Kasumi-1 (cell line): ENCODE results near the gene GRIK1.

Experiments
- DNase-seq, 2 experiments: peaks; one replicate each; lab custom pipeline; 2025; lab: John Stamatoyannopoulos, UW

Gene GRIK1

GRCh38 chr21:29534448-29534847 lies 405.3 kb downstream of the GRIK1 start:
- DNase-seq, result no peak

DNA sequence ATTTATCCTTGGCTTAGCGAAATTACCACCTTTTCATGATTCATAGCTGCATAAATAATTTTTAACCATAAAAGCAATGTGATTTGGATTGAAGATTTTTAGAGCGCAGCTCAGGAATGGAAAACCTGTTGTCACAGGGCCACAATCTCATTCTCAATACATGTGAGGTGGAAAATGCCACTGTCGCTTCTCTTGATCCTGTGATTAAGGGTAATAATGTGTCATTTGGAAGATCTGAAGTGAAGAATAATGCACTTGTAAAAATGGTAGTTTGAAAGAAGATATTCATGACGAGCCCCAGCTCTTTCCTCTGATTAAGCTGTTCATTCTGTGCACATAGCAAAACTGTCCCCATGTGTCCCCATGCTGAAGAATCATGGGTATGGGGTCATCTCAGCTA lies 410.7 kb downstream of the GRIK1 start:
- no peak for DNase-seq

- no peak for DNase-seq
Measured at GRCh38 chr21:29526545-29526944, 413.3 kb downstream of the GRIK1 start.

DNA sequence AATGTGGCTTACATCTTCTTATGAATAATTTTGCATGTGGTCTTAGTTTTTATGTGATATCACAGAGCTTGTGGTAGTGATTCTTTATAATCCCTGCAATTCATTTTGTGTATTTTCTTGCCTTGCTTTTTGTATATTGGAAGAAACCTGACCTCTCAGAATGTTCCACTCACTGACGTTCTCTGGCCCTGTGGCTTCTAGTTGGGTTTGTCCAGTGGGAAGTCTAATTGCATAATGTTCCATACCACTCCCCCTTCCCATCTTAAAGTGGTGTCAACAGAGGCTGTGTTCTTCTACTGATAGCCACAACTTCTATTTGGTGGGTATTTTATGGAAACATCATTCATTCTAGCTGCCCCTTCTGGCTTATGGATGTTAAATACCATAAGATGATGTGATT lies 415.7 kb downstream of the GRIK1 start:
- DNase-seq, result no peak

DNA sequence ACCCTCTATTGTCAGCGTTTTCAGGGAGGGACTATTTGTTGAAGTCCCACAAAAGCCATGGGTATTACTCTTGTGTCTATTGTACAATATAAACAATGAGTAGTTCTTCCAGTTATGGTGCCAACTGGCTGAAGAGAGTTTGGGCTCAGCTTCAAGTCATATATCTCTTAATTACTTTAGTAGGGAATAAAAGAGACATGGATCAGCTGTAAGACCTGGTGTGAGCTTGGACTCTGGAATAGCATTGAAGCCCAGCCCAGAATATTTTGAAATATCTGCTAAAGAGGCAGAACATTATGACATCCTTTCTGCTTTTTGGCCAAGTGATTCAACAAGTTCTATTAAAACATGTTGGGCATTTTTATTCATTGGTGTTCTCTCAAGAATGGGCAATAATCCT lies 416.1 kb downstream of the GRIK1 start:
- no peak for DNase-seq

- no peak for DNase-seq
Measured at GRCh38 chr21:29521872-29522271, 417.9 kb downstream of the GRIK1 start.

DNA sequence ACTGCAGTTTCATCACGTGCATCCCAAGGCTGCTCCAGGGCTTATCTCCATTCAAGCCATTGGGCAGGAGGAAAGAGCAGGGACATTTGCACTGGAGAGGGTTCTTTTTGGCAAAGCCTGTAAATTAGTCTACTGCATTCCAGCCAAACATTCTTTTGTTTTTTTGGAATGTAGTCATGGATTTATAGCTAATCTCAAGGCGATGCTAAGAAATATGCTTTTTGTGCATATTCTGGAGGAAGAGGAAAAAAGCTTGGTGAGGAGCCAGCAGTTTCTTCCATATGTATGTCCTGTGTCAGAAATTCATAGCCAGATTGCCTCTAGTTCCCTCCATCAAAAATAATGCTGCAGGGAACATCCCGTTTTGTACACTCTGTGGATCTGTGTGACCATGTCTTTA lies 419.6 kb downstream of the GRIK1 start:
- no peak for DNase-seq

DNA sequence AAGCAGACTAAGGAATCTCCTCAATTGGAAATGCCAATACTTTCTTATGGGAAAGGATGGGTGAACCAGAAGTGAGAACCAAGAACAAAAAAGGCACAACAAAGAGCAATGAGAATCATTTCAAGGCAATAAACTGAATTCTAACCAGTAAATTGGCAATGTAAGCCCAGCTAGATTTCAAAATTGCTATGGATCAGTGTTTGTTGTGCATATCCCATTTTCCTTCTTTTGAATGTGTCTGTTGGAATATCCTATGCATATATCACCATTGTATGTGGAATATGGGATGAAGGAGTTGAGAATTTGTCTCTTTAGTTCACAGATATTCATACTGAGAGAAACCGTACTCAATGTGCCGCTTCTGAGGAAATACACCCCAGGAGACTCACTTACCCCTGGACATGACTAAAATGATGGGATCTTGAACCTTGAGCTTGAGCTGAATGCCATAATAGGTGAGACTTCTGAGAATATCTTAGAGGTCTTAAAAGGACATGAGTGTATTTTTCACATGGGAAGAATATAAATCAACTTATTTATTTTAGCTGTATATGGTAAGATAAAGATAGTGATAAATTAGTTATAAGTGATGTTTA lies 425.0 kb downstream of the GRIK1 start:
- DNase-seq, result no peak

DNA sequence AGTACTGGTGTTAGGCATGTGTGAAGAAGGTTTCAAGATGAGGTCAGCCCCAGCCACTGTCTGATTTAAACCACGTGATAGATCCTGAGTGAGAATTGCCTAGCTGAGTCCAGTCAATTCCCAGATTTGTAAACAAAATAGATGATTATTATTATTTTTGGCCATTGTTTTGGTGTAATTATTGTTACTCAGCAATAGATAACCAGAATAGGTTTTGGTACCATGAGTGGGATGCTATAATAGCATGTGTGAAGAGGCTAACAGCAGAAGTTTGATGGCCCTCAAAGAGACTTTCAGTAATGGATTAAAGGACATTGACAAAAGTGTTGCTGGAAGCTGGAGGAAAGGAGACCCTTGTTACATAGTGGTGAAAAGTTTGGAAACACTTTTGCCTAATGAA lies 426.3 kb downstream of the GRIK1 start:
- no peak for DNase-seq

DNA sequence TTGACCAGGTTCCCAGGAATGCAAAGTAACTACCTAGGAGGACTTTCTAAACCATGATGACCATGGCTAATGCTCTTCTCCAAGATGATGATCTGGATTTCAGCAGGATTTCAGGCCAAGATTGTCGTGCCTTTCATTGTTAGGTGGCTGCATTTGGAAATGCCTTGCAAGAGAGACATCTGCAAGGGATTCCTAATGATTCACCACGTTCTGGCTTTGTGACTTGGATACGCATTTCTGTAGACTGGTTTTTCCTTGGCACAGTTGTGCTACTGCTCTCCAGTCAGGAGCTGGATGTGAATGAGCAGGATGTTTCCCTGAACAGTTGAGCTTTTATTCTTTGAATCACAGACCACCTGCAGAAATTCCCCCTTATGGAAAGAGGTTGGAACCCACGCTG lies 428.7 kb downstream of the GRIK1 start:
- DNase-seq, result no peak

DNA sequence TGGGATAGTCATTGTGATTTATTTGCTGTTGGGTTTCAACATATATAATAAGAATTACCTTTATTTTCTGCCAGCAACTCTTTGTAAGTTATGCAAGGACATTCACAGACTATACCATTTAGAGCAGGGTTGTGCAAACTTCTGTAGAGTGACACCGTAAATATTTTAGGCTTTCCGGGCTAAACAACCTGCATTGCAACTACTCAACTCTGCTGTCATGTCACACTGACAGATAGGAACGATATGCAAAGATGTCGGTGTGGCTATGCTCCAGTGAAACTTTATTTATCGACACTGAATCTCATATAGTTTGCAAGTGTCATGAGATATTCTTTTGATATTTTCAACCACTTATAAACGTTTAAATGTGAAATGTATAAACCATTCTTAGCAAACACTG lies 430.7 kb downstream of the GRIK1 start:
- no peak for DNase-seq

DNA sequence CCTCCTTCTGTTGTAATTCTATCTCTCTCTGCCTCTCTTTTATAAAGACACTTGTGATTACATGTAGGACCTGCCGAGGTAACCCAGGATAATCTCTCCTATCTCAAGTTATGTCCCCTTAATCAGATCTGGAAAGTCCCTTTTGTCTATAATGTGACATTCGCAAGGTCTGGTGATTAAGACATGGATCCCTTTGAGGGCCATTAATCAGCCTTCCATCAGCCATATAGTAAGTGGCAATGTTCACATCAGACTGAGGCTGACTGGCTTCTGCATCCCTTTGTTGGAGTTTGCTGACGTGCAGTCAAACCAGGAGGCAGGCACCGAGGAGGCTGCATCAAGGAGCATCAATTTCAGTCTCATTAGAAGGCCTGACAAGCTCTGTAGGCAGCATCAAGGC lies 431.5 kb downstream of the GRIK1 start:
- no peak for DNase-seq

GRCh38 chr21:29506947-29507346 lies 432.8 kb downstream of the GRIK1 start:
- DNase-seq, result no peak

GRCh38 chr21:29506214-29506613 lies 433.6 kb downstream of the GRIK1 start:
- DNase-seq, result no peak

DNA sequence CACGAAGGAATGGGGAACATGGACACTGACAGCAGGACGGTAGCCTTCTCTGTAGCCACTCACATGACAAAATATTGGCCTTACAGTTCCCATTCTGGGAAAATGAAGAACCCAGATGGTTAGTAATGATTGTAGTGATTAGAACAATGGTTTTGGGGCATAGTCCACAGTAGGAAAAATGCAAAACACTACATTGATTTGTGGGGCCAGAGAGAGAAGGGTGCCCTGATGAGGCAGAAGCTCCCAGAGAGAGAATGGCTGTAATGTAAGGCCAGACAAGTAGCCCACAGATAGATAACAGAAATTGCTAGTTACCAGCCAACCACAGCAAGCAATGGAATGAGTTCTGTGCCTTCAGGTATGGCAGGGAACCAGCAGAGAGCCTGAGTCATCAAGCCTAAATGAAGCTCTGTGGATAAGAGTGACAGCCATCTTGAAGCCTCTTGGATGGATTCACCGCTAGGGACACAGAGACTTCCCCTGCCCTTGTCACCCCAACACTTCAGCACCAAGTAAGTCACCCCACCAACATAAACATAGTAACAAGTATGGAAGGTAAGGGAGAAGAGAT lies 435.0 kb downstream of the GRIK1 start:
- DNase-seq, result no peak

GRCh38 chr21:29501451-29501850 lies 438.3 kb downstream of the GRIK1 start:
- no peak for DNase-seq

DNA sequence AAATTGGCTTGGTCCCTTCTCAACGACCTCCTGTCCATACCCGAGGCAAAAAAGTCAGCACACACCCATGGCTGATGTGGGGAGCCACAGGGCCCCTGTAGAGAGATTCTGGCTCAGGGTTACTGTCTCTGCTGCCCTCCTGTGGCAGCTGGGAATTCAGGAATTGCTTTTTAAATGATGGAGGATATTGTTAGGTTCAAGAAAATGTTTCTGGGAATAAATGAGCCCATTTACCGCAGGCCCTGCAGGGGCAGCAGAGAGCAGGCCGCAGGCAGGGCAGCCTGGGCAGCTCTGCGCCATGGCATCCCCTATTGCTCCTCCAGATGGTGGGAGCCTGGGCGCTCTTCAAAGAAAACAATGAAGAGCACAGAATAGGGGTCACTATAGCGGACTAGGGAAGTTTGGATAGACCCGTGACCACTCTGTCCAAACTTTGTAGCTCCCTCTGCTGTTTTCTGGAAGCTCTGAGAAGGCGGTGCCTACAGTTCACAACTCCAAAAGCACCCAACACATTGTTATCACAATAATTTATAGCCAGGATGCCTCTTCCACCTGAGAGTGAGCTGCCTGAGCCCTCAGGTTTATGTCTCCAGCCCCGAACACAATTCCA lies 440.0 kb downstream of the GRIK1 start:
- peak; percentile 33 to 55 for DNase-seq

DNA sequence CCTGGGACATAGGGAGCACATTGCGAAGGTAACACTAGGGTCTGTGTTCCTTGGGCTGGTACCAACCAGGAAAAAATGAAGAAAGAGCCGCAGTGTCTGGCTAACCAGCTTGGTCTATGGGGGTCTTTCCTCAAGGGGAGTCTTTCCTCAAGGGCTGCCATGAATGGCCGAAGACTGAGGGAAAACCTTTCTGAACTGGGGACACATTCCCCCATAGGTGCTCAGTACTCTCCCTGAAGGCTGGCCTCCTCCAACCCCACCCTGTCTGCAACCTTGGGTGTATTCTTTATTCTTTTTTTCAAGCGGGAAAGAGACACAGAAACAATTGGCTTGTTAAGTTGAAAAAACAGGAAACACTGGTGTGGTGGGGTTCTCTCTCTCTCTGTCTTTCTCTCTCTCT lies 440.6 kb downstream of the GRIK1 start:
- no peak for DNase-seq

GRCh38 chr21:29496337-29496736 lies 443.5 kb downstream of the GRIK1 start:
- DNase-seq, result no peak

GRCh38 chr21:29490016-29490415 lies 449.8 kb downstream of the GRIK1 start:
- no peak for DNase-seq

DNA sequence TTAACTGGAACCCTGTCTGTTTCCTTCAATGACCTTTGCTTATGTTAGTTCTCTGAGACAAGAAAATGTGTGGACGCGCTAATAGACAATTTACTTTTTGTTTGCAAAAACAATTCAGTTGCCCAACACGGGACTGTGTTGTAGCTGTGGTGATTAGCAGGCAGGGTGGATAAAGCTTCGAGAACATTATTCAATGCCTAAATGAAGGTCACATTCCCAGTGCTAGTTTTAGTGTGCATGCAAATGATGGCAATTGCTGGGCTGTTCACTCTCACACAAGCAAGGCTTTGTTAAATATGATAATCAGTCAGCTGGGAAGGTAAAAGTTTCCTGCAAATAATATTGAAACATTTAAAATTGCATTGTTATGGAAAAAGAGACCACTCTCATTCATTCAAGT lies 452.6 kb downstream of the GRIK1 start:
- DNase-seq, result no peak
